PFSK-1 (cell line): Measurements from ENCODE around the gene ERVFRD-1.

Source experiments
- POLR2AphosphoS5 ChIP-seq: IDR thresholded peaks from 2 replicates; pipeline ENCODE4 v1.6.1; 2012; ENCODE audit warnings: low read depth, mild to moderate bottlenecking, control low read depth, low read length, moderate library complexity
- REST ChIP-seq, 2 experiments: IDR thresholded peaks; 2 replicates each; pipeline versions ENCODE4 v1.6.1 to v1.8.0; 2011 to 2012; ENCODE audit warnings: low read depth in 2 of 2, low read length in 2 of 2, control low read depth in 1 of 2, inconsistent platforms in 1 of 2, mild to moderate bottlenecking in 1 of 2, moderate library complexity in 1 of 2; ENCODE audit not compliant: insufficient read depth in 1 of 2
- TAF1 ChIP-seq: IDR thresholded peaks from 2 replicates; pipeline ENCODE4 v1.6.1; 2012; ENCODE audit warnings: low read length, control low read depth, borderline replicate concordance; ENCODE audit not compliant: insufficient read depth

DNA sequence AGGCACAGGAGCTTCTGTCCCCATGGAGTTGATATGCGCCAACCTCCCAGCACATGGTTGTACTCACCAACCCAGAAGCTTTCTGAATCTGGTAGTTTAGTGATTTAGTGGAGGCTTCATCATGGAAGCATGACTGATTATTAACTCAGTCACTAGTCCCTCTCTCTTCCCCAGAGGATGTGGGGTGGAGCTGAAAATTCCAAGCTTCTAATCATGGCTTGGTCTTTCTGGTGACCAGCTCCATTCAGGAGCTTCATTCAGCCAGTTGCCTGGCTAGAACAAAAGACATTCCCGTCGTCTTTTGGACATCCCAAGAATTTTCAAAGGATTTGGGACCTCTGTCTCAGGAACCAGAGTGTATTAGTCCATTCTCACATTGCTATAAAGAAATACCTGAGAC lies 31.2 kb downstream of the ERVFRD-1 start:
- TF ChIP-seq POLR2AphosphoS5 = no peak
- TF ChIP-seq REST (IDR thresholded peaks at IDR 0.05; ENCODE audit: insufficient read depth in 1 of 2, low read depth in 2 of 2, low read length in 2 of 2) = no peak
- TF ChIP-seq TAF1 = no peak
